ENCODE data around the gene CCDC32.

Gene CCDC32

DNA sequence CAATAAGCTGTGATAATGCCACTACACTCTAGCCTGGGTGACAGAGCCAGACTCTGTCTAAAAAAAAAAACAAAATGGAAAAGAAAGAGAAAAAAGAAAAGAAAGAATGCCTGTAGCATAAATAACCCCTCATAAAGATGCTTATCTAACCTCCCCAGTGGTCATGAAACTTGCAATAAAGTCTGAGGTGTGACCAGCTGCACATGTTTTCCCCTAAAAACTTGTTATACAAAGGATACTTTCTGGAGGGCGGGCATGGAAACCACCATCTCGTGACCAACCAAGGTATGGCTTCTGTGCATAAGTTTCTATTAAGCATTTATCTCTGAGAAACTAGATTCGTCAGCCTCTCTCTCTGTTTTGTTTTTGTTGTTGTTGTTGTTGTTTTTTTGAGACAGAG, 21.8 kb downstream of the CCDC32 start:
- DNase-seq (ENCODE audit: low read depth in 1 of 2, low spot score in 1 of 2): no peak
- no peaks in the 10 kb centered on the region for H3K27me3 ChIP-seq (ENCODE audit: insufficient read depth, poor library complexity, severe bottlenecking)
- H3K4me3 ChIP-seq (replicated peaks; ENCODE audit: insufficient read depth, low read length): no peak overlapping the region
- TF ChIP-seq POLR2AphosphoS5 (IDR thresholded peaks at IDR 0.05; ENCODE audit: low read depth) (no peak), GABPA (IDR thresholded peaks at IDR 0.05; ENCODE audit: low read depth) (no peak), SPI1 (IDR thresholded peaks at IDR 0.05; ENCODE audit: borderline replicate concordance, low read depth) (no peak)
- TF ChIP-seq, protein P1, sequence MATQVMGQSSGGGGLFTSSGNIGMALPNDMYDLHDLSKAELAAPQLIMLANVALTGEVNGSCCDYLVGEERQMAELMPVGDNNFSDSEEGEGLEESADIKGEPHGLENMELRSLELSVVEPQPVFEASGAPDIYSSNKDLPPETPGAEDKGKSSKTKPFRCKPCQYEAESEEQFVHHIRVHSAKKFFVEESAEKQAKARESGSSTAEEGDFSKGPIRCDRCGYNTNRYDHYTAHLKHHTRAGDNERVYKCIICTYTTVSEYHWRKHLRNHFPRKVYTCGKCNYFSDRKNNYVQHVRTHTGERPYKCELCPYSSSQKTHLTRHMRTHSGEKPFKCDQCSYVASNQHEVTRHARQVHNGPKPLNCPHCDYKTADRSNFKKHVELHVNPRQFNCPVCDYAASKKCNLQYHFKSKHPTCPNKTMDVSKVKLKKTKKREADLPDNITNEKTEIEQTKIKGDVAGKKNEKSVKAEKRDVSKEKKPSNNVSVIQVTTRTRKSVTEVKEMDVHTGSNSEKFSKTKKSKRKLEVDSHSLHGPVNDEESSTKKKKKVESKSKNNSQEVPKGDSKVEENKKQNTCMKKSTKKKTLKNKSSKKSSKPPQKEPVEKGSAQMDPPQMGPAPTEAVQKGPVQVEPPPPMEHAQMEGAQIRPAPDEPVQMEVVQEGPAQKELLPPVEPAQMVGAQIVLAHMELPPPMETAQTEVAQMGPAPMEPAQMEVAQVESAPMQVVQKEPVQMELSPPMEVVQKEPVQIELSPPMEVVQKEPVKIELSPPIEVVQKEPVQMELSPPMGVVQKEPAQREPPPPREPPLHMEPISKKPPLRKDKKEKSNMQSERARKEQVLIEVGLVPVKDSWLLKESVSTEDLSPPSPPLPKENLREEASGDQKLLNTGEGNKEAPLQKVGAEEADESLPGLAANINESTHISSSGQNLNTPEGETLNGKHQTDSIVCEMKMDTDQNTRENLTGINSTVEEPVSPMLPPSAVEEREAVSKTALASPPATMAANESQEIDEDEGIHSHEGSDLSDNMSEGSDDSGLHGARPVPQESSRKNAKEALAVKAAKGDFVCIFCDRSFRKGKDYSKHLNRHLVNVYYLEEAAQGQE (IDR thresholded peaks at IDR 0.05; ENCODE audit: insufficient replicate concordance, low read depth): no peak
- TF ChIP-seq, protein P2, sequence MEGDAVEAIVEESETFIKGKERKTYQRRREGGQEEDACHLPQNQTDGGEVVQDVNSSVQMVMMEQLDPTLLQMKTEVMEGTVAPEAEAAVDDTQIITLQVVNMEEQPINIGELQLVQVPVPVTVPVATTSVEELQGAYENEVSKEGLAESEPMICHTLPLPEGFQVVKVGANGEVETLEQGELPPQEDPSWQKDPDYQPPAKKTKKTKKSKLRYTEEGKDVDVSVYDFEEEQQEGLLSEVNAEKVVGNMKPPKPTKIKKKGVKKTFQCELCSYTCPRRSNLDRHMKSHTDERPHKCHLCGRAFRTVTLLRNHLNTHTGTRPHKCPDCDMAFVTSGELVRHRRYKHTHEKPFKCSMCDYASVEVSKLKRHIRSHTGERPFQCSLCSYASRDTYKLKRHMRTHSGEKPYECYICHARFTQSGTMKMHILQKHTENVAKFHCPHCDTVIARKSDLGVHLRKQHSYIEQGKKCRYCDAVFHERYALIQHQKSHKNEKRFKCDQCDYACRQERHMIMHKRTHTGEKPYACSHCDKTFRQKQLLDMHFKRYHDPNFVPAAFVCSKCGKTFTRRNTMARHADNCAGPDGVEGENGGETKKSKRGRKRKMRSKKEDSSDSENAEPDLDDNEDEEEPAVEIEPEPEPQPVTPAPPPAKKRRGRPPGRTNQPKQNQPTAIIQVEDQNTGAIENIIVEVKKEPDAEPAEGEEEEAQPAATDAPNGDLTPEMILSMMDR (IDR thresholded peaks at IDR 0.05; ENCODE audit: insufficient read depth, low read length): no peak
- no peak overlapping the region for H3K27ac ChIP-seq (replicated peaks)

GRCh38 chr15:40538976-40539375, 25.9 kb downstream of the CCDC32 start:
- H3K4me3 ChIP-seq (replicated peaks; ENCODE audit: insufficient read depth, low read length): no peak overlapping the region
- no peaks in the 10 kb centered on the region for H3K27me3 ChIP-seq (ENCODE audit: insufficient read depth, poor library complexity, severe bottlenecking)
- DNase-seq (ENCODE audit: low read depth in 1 of 2, low spot score in 1 of 2): no peak
- TF ChIP-seq POLR2AphosphoS5 (IDR thresholded peaks at IDR 0.05; ENCODE audit: low read depth) (no peak), SPI1 (IDR thresholded peaks at IDR 0.05; ENCODE audit: borderline replicate concordance, low read depth) (no peak), GABPA (IDR thresholded peaks at IDR 0.05; ENCODE audit: low read depth) (no peak)
- TF ChIP-seq, protein P2 (IDR thresholded peaks at IDR 0.05; ENCODE audit: insufficient read depth, low read length): no peak
- TF ChIP-seq, protein P1 (IDR thresholded peaks at IDR 0.05; ENCODE audit: insufficient replicate concordance, low read depth): no peak
- H3K27ac ChIP-seq (replicated peaks): no peak overlapping the region

DNA sequence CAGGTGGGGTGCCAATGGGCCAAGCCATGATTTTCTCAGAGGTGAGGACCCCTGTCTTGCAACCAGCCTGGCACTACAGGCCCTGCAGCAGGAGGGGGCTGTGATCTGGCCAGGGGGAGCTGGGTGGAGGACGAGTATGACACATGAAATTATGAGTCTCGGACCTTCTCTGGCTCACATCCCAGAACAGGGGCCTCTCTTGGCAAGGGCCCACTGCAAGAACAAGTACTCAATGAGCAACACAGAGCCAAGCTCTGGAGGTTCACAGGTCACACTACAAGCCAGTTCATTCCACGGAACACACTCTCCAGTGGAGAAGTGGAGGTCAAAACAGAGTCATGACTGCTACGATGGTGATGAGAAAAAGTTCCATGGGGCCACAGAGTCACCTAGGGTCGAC, 28.3 kb downstream of the CCDC32 start:
- Histone ChIP-seq H3K27me3 (ENCODE audit: insufficient read depth, poor library complexity, severe bottlenecking) (no peaks in the 10 kb centered on the region), H3K27ac (replicated peaks) (no peak overlapping the region), H3K4me3 (replicated peaks; ENCODE audit: insufficient read depth, low read length) (no peak overlapping the region)
- TF ChIP-seq, protein P2 (IDR thresholded peaks at IDR 0.05; ENCODE audit: insufficient read depth, low read length): no peak
- TF ChIP-seq, protein P1 (IDR thresholded peaks at IDR 0.05; ENCODE audit: insufficient replicate concordance, low read depth): no peak
- TF ChIP-seq GABPA (IDR thresholded peaks at IDR 0.05; ENCODE audit: low read depth) (no peak), POLR2AphosphoS5 (IDR thresholded peaks at IDR 0.05; ENCODE audit: low read depth) (no peak), SPI1 (IDR thresholded peaks at IDR 0.05; ENCODE audit: borderline replicate concordance, low read depth) (no peak)
- no peak for DNase-seq (ENCODE audit: low read depth in 1 of 2, low spot score in 1 of 2)

All from HL-60 (cell line).